ENCODE measurements around the gene RUNX1.

GRCh38 chr21:35051287-35051818, 2.3 kb upstream of the RUNX1 start:
- no peak for TF ChIP-seq POLR2A (IDR thresholded peaks at IDR 0.05; ENCODE audit: low read depth, low read length)
- TF ChIP-seq POLR2AphosphoS5 (IDR thresholded peaks at IDR 0.05; ENCODE audit: low read depth, low read length): no peak
- TF ChIP-seq TAF1 (IDR thresholded peaks at IDR 0.05; ENCODE audit: borderline replicate concordance, low read depth, low read length): no peak
